CD14-positive monocyte (primary cell): Measurements from ENCODE around the gene NTRK3. TPM values are rescaled to one million over a fixed set of nuclear protein-coding genes. Genes with fewer than 3 reads are reported as not detected.

Source experiments
- DNase-seq, 3 donors: peaks; one replicate each; pipeline ENCODE4 v3.0.0-alpha.2; 2011 to 2022
- H2AFZ ChIP-seq: 2 replicates; pipeline ENCODE4 v1.6.0; 2012; ENCODE audit warnings: mild to moderate bottlenecking, low read depth, low read length, inconsistent platforms; ENCODE audit not compliant: insufficient read depth, poor library complexity, severe bottlenecking
- H3K27ac ChIP-seq, 2 donors: 1 replicate in 1 of 2; 2 replicates in 1 of 2; pipeline ENCODE4 v1.5.1; 2012 to 2013; ENCODE audit warnings: low read length in 2 of 2, control low read depth in 1 of 2, inconsistent platforms in 1 of 2, low read depth in 1 of 2, mild to moderate bottlenecking in 1 of 2
- H3K27me3 ChIP-seq, 2 donors: one replicate each; pipeline versions ENCODE4 v1.6.0 to v1.6.1; 2011 to 2013; ENCODE audit warnings: low read length in 2 of 2; ENCODE audit not compliant: control insufficient read depth in 2 of 2, insufficient read depth in 2 of 2
- H3K36me3 ChIP-seq, 2 donors: replicated peaks in 1 of 2; 1 replicate in 1 of 2; 2 replicates in 1 of 2; pipeline versions ENCODE4 v1.5.1 to v1.6.1; 2012 to 2013; ENCODE audit warnings: low read length in 2 of 2, control low read depth in 1 of 2, inconsistent platforms in 1 of 2, mild to moderate bottlenecking in 1 of 2; ENCODE audit not compliant: insufficient read depth in 2 of 2, control insufficient read depth in 1 of 2
- H3K4me1 ChIP-seq, 2 donors: 1 replicate in 1 of 2; 2 replicates in 1 of 2; pipeline versions ENCODE4 v1.5.1 to v1.6.1; 2012 to 2013; ENCODE audit warnings: low read length in 2 of 2, control low read depth in 1 of 2, inconsistent platforms in 1 of 2, mild to moderate bottlenecking in 1 of 2, moderate library complexity in 1 of 2; ENCODE audit not compliant: insufficient read depth in 2 of 2, control insufficient read depth in 1 of 2
- H3K4me2 ChIP-seq: replicated peaks from 2 replicates; pipeline ENCODE3; 2012; ENCODE audit warnings: low read length, moderate library complexity, mild to moderate bottlenecking; ENCODE audit not compliant: poor library complexity, severe bottlenecking; ENCODE audit errors: extremely low read depth
- H3K4me3 ChIP-seq, 3 experiments: fragments of 200-600 bp in 1 of 3; sonication (generic) in 1 of 3; replicated peaks in 1 of 3; 1 replicate in 2 of 3; 2 replicates in 1 of 3; pipeline ENCODE4 v1.5.1; 2011 to 2013; ENCODE audit warnings: low read length in 3 of 3, mild to moderate bottlenecking in 3 of 3, control low read depth in 2 of 3, low read depth in 2 of 3, inconsistent platforms in 1 of 3, moderate library complexity in 1 of 3
- H3K79me2 ChIP-seq: 2 replicates; pipeline ENCODE4 v1.6.0; 2012; ENCODE audit warnings: mild to moderate bottlenecking, control low read depth, inconsistent platforms, low read length, moderate library complexity; ENCODE audit not compliant: insufficient read depth
- H3K9ac ChIP-seq: 2 replicates; pipeline ENCODE4 v1.6.0; 2017; ENCODE audit warnings: low read length, mild to moderate bottlenecking; ENCODE audit not compliant: insufficient read depth, poor library complexity, severe bottlenecking
- H3K9me3 ChIP-seq, 2 donors: replicated peaks in 1 of 2; 1 replicate in 1 of 2; 2 replicates in 1 of 2; pipeline versions ENCODE4 v1.5.1 to v1.6.1; 2012 to 2013; ENCODE audit warnings: low read length in 2 of 2, control low read depth in 1 of 2; ENCODE audit not compliant: control insufficient read depth in 1 of 2, insufficient read depth in 1 of 2
- H4K20me1 ChIP-seq: 2 replicates; pipeline ENCODE4 v1.6.0; 2012; ENCODE audit warnings: mild to moderate bottlenecking, low read length, control low read depth, moderate library complexity; ENCODE audit not compliant: insufficient read depth
- H3K27ac Mint-ChIP-seq, 7 donors: one replicate each; pipeline ENCODE4 v1.8.0; 2020; ENCODE audit warnings: mild to moderate bottlenecking in 7 of 7, mixed read lengths in 7 of 7, moderate library complexity in 6 of 7, inconsistent platforms in 2 of 7
- H3K27me3 Mint-ChIP-seq, 3 donors: one replicate each; pipeline ENCODE4 v1.8.0; 2021 to 2022; ENCODE audit warnings: low read depth in 3 of 3, mild to moderate bottlenecking in 3 of 3, mixed read lengths in 3 of 3, moderate library complexity in 3 of 3, inconsistent platforms in 1 of 3
- H3K36me3 Mint-ChIP-seq, 2 donors: one replicate each; pipeline ENCODE4 v1.8.0; 2020; ENCODE audit warnings: mixed read lengths in 2 of 2, inconsistent platforms in 1 of 2, mild to moderate bottlenecking in 1 of 2
- H3K4me1 Mint-ChIP-seq: one replicate; pipeline ENCODE4 v1.8.0; 2020; ENCODE audit warnings: mild to moderate bottlenecking, mixed read lengths
- H3K4me3 Mint-ChIP-seq, 2 donors: one replicate each; pipeline ENCODE4 v1.8.0; 2020; ENCODE audit warnings: mild to moderate bottlenecking in 2 of 2, mixed read lengths in 2 of 2, moderate library complexity in 1 of 2
- H3K9me3 Mint-ChIP-seq, 7 donors: one replicate each; pipeline ENCODE4 v1.8.0; 2020 to 2022; ENCODE audit warnings: mixed read lengths in 7 of 7, mild to moderate bottlenecking in 6 of 7, moderate library complexity in 6 of 7, inconsistent platforms in 2 of 7
- CTCF ChIP-seq: fragments of 200-600 bp; IDR thresholded peaks from one replicate; pipeline ENCODE4 v1.8.0; 2022; ENCODE audit warnings: antibody characterized with exemption, mild to moderate bottlenecking
- WGBS: methylation state at CpG from one replicate; pipeline ENCODE4 v1.1.5; 2013; ENCODE audit warnings: missing lambda C conversion rate; ENCODE audit not compliant: insufficient coverage; 5-methylcytosine and 5-hydroxymethylcytosine counted together
- intact Hi-C, 2 donors: fragments of 100-400 bp; cut with micrococcal nuclease; formaldehyde crosslinking; loops; one replicate each; pipeline versions ENCODE4 v1.15.0 to v1.15.1; 2023
- polyA plus RNA-seq, 3 donors: library from polyadenylated mRNA; depleted of rRNA in 1 of 3; unstranded in 2 of 3; stranded (reverse) in 1 of 3; fragments of 300-500 nt in 2 of 3; fragments of >200 nt in 1 of 3; fragmentation: Illumina TruSeq in 2 of 3; gene quantifications; 1 replicate in 2 of 3; 2 replicates in 1 of 3; pipeline ENCODE4 v1.2.3, GENCODE V29; 2012 to 2021

The NTRK3 gene
- polyA plus RNA-seq, 3 donors: not detected

GRCh38 chr15:87940768-87941167 lies 315.8 kb downstream of the NTRK3 start:
- Histone ChIP-seq H3K9ac (no peak overlapping the region), H3K27me3 (no peaks in the 10 kb centered on the region), H3K27ac (no peak overlapping the region), H3K4me1 (no peaks in the 10 kb centered on the region), H3K79me2 (no peaks in the 10 kb centered on the region), H3K4me3 (no peak overlapping the region), H3K36me3 (no peaks in the 10 kb centered on the region), H3K9me3 (no peaks in the 10 kb centered on the region), H3K4me2 (no peak overlapping the region), H4K20me1 (no peaks in the 10 kb centered on the region), H2AFZ (no peak overlapping the region)
- Mint-ChIP-seq H3K27ac (no peak overlapping the region), H3K27me3 (peaks cover 0 to 8% (median 5%) of the 10 kb centered on the region in 3 donors), H3K9me3 (peaks cover 0 to 5% (median 0%) of the 10 kb centered on the region in 7 donors), H3K36me3 (no peaks in the 10 kb centered on the region), H3K4me1 (no peaks in the 10 kb centered on the region), H3K4me3 (no peak overlapping the region)
- intact Hi-C loops: no loop called here
- no peak for DNase-seq
- no peak for TF ChIP-seq CTCF
- 0% methylated on average over 1 of the region's 2 CpGs for WGBS

GRCh38 chr15:87939848-87940457 lies 316.6 kb downstream of the NTRK3 start:
- Histone ChIP-seq H3K9me3 (no peaks in the 10 kb centered on the region), H3K27me3 (no peaks in the 10 kb centered on the region), H3K27ac (no peak overlapping the region), H3K9ac (no peak overlapping the region), H3K4me3 (no peak overlapping the region), H3K36me3 (no peaks in the 10 kb centered on the region), H3K79me2 (no peaks in the 10 kb centered on the region), H3K4me1 (no peaks in the 10 kb centered on the region), H4K20me1 (no peaks in the 10 kb centered on the region), H3K4me2 (no peak overlapping the region), H2AFZ (no peak overlapping the region)
- Mint-ChIP-seq H3K36me3 (no peaks in the 10 kb centered on the region), H3K27ac (no peak overlapping the region), H3K9me3 (peaks cover 0 to 6% (median 0%) of the 10 kb centered on the region in 7 donors), H3K4me1 (no peaks in the 10 kb centered on the region), H3K27me3 (peaks cover 2 to 10% (median 5%) of the 10 kb centered on the region in 3 donors), H3K4me3 (peak overlapping the region in 1 of 2 donors; percentile 3)
- intact Hi-C loops: no loop called here
- 0% methylated on average over 1 of the region's 2 CpGs for WGBS
- DNase-seq: no peak
- no peak for TF ChIP-seq CTCF
